Stomach (tissue), 4 donors: ENCODE results near the gene SARDH.

ENCODE experiments used
- EP300 ChIP-seq: sonication (generic); formaldehyde crosslinking; IDR thresholded peaks from one replicate; pipeline ENCODE4 v1.6.1; 2017; ENCODE audit warnings: antibody characterized with exemption
- POLR2AphosphoS5 ChIP-seq, 3 donors: sonication (generic); formaldehyde crosslinking; IDR thresholded peaks; one replicate each; pipeline ENCODE4 v1.6.1; 2016; ENCODE audit warnings: antibody characterized with exemption in 3 of 3
- TF ChIP-seq, protein P1 (sequence below), 7 experiments: fragments of 450-650 bp in 4 of 7; fragments of 200-600 bp in 3 of 7; sonication (generic) in 3 of 7; IDR thresholded peaks; one replicate each; pipeline ENCODE4 v1.5.1; 2016 to 2019; ENCODE audit warnings: antibody characterized with exemption in 7 of 7, control low read depth in 2 of 7, mild to moderate bottlenecking in 1 of 7

DNA sequence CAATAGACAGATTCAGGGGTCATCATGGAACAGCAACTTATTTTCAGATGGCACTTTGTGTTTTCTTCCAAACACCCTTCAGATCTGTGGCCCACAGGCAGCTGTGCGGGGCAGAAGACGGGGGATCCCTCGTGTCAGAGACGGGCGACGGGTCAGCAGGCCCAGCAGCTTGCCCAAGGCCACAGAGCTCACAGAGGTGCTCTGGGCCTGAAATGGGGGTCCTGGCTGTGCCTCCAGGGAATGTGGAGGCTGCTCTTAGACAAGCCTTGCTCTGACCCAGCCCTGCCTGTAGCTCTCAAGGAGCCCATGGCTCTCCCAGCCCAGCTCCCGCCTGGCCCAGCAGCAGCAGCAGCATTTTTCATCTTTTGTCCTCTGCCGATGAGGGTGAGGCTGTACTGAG, 40.9 kb upstream of the SARDH start:
- TF ChIP-seq, protein P1, sequence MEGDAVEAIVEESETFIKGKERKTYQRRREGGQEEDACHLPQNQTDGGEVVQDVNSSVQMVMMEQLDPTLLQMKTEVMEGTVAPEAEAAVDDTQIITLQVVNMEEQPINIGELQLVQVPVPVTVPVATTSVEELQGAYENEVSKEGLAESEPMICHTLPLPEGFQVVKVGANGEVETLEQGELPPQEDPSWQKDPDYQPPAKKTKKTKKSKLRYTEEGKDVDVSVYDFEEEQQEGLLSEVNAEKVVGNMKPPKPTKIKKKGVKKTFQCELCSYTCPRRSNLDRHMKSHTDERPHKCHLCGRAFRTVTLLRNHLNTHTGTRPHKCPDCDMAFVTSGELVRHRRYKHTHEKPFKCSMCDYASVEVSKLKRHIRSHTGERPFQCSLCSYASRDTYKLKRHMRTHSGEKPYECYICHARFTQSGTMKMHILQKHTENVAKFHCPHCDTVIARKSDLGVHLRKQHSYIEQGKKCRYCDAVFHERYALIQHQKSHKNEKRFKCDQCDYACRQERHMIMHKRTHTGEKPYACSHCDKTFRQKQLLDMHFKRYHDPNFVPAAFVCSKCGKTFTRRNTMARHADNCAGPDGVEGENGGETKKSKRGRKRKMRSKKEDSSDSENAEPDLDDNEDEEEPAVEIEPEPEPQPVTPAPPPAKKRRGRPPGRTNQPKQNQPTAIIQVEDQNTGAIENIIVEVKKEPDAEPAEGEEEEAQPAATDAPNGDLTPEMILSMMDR (IDR thresholded peaks at IDR 0.05) = no peak
- no peak for TF ChIP-seq POLR2AphosphoS5 (IDR thresholded peaks at IDR 0.05)
- no peak for TF ChIP-seq EP300
